GM13976 (cell line): Measurements from ENCODE around the gene DPEP2.
"Not testable (repeated sequence)": the region's sequence is repeated elsewhere in the genome, so short reads cannot be mapped to it uniquely, and the experiment has no call there.

ENCODE experiments used
- DNase-seq: peaks from one replicate; pipeline ENCODE4 v3.0.0; 2012; ENCODE audit warnings: low spot score
- CTCF ChIP-seq: IDR thresholded peaks from 2 replicates; pipeline ENCODE4 v1.5.1; 2012; ENCODE audit warnings: borderline replicate concordance, mild to moderate bottlenecking; ENCODE audit not compliant: insufficient read depth; ENCODE audit errors: extremely low read depth, missing control alignments, control extremely low read depth
- in situ Hi-C: fragments of 300-500 bp; cut with MboI; formaldehyde crosslinking; loops from one replicate; pipeline ENCODE4 v1.12.0; 2022; ENCODE audit warnings: low sequenced_read_pairs, mixed read lengths, inconsistent platforms; ENCODE audit not compliant: unreplicated experiment

DPEP2 gene

DNA sequence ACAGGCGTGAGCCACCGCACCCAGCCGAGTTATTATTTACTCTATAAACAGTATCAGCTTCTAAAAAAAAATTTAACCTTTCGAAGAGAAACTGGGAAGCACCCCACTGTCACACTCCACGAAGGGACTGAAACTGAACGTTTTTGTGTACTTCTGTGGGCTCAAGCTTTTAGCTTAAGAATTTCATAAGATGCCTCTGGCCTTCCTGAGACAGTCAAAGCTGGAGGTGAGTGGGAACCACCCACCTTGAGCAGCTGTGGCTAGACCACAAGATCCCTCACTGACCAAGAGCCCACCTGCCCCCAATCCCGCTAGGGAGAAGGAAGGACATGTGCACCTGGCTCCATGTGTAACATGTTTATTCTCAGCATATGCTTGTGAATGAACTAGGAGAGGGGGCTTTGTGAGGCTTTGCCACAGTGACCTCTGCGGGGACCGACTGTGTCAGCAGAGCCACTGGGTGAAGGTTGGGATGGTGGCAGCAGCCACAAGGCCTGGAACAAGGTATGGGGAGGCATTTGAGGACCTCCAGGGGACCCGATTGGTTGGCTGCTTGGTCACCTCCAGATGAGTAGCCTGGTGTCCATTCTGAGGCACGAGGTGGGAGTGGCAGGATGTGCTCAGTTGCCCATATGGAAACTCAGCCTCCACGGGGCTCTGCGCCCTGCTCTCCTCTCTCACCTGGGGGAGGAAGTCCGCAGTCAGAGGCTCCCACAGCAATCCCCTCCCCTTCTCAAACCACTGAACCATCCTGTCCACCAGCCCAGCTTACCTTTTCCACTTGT, 23.8 kb downstream of the DPEP2 start:
- TF ChIP-seq CTCF, result no peak
- no peak for DNase-seq
- in situ Hi-C loops, result no loop called here

- DNase-seq, in situ Hi-C loops: not testable (repeated sequence)
These were observed 27.0 kb downstream of the DPEP2 start for GRCh38 chr16:67972285-67972684.

GRCh38 chr16:67971111-67971510, 28.2 kb downstream of the DPEP2 start:
- no peak for DNase-seq
- in situ Hi-C loops, result no loop called here
- TF ChIP-seq CTCF, result no peak

DNA sequence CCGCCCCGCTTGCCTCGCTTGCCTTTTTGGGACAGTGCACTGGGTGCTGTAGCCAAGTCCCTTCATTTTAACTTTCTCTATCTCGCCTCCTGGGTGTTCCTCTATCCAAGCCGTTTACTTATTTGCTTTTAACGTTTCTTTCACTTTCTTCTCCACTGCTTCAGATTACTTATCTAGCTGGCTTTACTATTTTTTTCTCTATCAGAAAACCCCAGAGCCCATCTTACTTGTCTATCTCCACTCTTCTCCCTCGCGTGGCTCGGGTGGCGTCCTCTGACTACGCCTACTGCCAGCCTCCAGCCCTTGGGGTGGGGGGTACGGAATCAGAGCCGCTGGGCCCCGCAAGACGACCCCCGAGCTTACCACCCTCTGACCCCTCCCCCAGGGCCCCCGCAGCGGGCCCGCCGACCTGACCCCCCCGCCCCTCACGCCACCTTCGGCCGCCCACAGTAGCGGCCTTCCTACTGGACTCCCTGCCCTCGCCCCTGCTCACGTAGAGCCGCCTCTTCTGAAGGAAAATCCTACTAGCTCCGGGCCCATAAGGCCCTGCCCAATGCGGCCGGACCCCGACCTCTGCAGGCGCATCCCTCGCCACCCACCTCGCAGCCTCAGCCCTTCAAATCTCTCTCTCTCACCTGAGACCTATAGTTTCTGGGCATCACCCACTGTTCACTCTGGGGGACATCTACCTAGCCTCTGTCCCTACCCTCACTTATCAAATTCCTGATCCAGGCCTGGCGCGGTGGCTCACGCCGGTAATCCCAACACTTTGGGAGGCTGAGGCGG, 29.8 kb downstream of the DPEP2 start:
- TF ChIP-seq CTCF, result no peak
- in situ Hi-C loops, result no loop called here
- DNase-seq, result peak; percentile 60

DNA sequence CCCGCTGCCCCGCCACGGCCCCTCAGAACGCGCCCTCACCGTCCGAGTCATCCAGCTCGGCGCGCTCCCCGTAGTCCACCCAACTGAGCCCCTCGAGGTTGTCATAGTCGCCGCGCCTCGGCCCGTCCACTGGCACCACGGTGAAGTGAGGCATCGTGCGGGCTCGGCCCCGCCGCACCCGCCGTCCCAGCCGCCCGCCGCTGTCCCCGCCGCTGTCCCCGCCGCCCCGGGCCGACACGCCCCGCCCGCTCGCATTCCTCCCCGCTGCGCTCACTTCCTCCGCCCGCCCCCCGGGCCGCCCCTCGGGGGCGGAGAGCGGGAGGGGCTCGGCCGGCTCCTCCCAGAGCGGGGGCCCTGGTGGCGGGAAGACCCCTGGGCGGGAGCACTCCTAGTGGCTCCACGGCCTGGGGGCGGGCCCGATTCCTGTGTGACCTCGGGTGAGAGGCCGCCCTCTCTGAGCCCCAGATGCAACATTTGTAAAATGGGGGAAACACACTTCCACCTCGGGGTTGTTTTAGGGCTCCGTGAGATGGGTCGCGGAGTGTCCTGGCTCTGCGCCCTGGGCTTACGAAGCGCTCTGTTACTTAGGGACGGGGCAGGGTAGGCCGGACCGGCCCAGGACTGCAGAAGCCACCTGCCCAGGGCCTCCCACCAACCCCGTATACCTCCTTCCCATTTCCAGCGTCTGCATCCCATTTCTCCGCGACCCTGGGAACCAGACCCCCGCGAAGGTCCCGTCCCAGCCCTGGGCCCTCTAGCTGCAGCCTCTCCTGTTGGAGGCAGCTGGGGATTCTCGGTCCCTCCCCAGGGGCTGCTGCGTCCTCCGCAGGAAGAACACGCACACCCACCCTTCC, 30.7 kb downstream of the DPEP2 start, which contains the start of gene SLC12A4:
Gene SLC12A4 (minus strand): TSS at position 238 of the 854 bp plus-strand sequence. CDS start 84 bp downstream, at position 154.
- in situ Hi-C loops, result no loop called here
- DNase-seq, result peak; percentile 99
- TF ChIP-seq CTCF, result no peak

DNA sequence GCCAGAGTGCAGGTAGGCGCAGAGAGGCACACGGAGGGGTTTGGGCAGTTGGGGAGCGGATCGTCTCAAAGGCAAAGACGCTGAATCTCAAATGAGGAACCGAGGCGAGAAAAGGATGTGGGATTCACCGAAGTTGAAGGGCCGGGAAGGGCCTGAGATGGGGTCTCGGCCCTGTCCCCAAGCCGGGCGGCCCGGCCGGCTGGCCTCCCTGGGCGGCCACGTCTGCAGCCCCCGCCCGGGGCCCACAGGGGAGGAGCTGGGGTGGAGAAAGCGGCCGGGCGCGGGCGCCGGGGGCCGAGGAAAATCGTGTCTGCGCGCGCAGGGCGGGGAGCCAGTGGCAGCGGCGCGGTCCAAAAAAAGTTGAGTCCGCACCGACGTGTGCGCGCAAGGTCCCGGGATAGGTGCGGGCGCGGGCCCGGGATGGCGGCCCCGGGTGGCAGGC, 31.3 kb downstream of the DPEP2 start:
- no peak for TF ChIP-seq CTCF
- peak; percentile 69 for DNase-seq
- in situ Hi-C loops, result no loop called here
